GM21619 (cell line): ENCODE measurements around the gene ZNF462.

Source experiments
- ATAC-seq: cut with Tn5 transposase; IDR thresholded peaks from one replicate; pipeline ENCODE4 v1.9.1; 2021; ENCODE audit not compliant: unreplicated experiment

ZNF462 gene

DNA sequence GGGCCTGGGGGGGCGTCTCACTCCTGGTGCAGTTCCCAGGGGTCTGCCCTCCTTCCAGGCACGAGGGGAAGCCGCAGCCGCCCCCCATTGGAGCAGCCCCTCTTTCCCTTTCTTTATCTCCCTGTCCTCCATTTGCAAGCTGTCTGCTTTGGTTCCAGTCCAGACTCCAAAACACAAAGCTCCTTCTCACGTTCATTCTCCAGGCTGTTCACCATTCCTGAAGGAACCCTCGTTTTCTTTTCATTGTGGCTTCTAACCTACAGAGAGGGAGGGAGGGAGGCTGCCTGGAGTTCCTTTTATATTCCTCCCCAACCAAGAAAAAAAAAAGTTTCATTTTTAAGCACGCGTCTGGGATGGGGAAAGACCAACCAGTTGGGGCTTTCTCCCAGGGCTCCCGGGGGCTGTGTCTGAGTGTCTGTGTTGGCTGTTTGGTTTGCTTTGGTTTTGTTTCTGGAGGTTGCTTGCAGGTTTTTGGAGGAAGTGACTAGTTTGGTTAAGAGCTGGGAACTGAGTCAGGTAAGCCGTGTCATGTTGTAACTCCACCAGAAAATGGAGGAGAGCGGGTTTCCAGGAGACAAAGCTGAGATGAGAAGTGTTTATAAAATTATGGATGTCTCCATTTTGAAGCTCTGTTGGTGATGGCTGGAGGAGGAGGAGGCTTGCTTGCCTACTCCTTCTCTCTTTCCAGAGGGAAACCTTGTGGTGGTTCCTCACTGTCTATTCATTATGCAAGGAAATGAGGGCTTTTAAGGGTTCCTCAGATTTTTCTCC, 1.6 kb downstream of the ZNF462 start:
- no peak for ATAC-seq

GRCh38 chr9:106866243-106866642, 3.3 kb downstream of the ZNF462 start:
- no peak for ATAC-seq

DNA sequence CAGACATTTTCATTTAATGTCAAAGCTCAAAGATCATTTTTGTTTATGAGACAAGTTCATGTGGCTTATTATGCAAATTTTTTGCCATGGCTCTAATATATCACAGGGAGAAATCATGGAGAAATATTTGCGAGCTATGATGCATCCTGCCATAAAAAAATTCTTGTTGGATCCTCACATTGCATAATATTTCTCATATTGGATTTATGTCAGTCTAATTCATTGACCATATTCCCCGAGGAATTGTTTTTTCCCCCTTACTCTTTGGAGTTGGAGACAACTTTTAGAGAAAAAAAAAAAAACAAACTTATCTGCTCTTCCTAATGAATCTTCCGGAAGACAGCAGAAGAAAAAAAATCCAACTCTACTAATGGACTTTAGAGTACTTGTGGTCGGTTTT, 4.3 kb downstream of the ZNF462 start:
- no peak for ATAC-seq

GRCh38 chr9:106868087-106868486, 5.1 kb downstream of the ZNF462 start:
- no peak for ATAC-seq

DNA sequence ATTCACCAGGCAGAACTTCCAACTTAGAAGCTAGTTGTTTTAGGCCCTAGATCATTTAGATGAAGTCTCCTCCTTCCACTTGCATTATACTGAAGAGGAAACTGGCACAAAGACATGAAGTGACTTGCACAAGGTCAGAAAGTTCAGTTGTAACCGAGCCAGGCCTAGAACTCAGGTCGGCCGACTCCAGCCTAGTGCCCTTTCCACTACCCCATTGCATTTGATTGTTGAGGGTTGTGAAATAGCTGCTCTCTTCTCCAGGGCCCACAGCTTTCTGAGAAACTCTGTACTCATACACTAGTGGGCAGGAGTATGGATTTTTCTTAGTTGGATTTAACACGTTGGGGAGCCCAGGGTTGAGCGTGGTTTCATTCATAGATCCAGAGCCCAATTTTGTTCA, 5.6 kb downstream of the ZNF462 start:
- no peak for ATAC-seq

- no peak for ATAC-seq
These were observed 6.1 kb downstream of the ZNF462 start for GRCh38 chr9:106869028-106869427.

DNA sequence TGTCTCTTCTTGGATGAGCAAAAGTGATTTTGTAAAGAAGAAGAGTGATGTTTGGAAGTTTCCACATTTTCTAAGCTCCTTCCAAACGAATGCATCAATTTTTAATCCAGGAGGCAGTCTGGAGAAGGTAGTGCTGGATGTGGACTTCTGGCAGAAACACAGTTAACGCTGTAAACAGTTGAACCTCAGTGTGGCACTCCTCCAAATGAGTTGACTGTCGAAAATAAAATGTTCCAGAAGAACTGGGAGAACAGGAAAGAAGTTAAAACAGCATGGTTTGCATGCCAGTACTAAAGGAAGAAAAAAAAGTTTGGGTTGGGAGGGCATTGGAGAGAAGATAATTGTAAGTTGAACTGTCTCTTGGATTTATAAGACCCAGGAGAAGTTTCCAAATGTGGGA, 6.5 kb downstream of the ZNF462 start:
- ATAC-seq = no peak

- no peak for ATAC-seq
These were observed 9.7 kb downstream of the ZNF462 start for GRCh38 chr9:106872641-106873040.

- no peak for ATAC-seq
These were observed 11.1 kb downstream of the ZNF462 start for GRCh38 chr9:106874031-106874430.

- no peak for ATAC-seq
These were observed 11.7 kb downstream of the ZNF462 start for GRCh38 chr9:106874652-106875051.

DNA sequence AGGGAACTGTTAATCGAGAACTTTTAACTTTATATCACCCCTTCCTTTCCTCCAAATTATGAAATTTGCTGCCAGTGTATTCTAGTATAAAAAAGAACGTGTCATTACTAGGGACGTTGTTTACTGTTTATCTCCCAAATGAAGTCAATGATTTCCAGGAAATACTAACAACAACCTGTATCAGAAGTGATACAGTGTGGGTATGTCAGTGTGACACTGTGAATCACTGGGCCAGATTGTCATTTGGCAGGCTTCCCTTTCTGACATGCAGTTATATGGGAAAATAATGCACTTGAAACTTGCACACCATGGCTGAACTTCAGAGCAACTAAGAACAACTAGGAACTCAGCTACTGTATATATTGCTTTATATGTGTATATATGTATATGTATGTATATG, 12.6 kb downstream of the ZNF462 start:
- no peak for ATAC-seq

DNA sequence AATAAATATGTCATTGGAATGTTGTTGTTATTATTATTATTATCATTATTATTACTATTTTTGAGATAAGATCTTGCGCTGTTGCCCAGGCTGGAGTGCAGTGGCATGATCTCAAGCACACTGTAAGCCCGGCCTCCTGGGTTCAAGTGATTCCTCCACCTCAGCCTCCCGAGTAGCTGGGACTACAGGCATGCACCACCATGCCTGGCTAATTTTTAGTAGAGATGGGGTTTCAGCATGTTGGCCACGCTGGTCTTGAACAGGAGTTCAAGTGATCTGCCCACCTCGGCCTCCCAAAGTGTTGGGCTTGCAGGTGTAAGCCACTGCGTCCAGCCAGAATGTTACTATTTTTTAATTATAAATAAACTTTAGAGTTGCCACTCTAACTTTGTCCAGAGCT, 14.4 kb downstream of the ZNF462 start:
- no peak for ATAC-seq

DNA sequence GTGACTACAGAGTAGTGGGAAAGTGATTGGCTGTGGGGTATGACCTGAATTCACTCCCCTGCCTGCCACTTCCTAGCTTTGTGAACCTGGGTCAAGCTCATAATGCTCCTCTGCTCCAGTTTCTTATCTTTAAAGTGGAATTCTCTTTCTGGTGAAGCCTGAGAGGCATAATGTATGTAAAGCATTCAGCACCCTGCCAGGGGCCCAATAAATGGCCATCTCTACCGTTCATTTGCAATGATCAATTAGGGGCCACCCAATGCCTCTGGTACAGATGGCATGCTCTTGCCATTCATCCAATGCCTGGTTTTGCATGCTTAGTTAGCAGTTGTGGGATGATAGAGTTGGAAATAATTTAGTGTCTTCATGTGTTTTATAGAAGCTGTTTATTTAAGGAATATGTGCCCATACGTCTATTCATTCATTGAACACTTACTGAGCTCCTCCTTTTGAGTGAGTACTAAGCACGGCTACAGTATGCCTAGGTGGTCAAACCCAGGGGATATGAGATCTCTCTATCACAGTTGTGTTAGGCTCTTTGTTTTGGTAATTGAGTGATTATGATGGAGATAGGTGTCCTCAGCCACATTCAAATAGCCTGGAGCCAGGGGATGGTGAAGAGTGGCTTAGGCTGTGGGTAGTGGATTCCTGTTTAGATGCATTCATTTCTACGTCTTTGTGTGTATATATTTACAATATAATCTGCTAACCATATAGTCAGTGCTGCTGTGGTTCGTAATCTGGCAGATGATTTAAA, 15.3 kb downstream of the ZNF462 start:
- no peak for ATAC-seq

DNA sequence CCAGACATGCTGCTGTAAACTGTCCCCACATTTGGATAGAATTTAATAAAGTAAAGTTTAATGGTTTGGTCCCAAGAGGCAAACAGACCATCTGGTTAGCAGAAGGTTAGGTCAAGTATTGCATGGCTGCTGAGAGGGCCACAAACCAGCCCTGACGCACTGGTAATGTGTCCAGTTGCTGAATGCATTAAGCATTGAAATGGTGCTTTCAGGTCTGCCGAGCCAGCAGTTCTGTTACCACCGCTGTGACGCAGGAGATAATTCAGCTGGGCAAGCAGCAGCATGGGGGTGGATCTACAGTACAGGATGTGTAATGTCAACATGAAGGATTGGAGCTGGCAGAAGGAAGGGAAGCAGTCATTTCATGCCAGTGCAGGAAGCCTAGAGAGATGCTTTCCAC, 16.0 kb downstream of the ZNF462 start:
- ATAC-seq = no peak

- no peak for ATAC-seq
These were observed 16.5 kb downstream of the ZNF462 start for GRCh38 chr9:106879439-106879882.

GRCh38 chr9:106880081-106880480, 17.1 kb downstream of the ZNF462 start:
- ATAC-seq = no peak

GRCh38 chr9:106880863-106881262, 17.9 kb downstream of the ZNF462 start:
- no peak for ATAC-seq

DNA sequence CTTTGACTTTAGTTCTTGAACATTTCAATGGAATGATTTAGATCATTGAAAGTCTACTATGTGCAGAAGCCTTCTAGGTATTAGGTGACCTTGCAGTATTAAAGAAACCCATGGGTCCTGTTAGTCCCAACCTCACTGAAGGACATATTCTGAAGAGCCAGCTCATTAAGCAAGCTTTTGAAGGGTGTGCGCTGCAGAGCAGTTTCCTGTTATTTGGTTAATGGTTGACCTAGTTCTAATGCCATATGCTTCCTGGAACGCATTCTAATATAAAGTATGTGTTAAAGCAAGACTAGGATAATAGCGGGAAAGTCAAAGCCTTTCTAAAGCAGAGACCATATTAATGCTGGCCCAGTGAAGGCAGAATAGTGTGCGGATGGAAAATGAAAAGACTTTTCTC, 20.1 kb downstream of the ZNF462 start:
- ATAC-seq = no peak

DNA sequence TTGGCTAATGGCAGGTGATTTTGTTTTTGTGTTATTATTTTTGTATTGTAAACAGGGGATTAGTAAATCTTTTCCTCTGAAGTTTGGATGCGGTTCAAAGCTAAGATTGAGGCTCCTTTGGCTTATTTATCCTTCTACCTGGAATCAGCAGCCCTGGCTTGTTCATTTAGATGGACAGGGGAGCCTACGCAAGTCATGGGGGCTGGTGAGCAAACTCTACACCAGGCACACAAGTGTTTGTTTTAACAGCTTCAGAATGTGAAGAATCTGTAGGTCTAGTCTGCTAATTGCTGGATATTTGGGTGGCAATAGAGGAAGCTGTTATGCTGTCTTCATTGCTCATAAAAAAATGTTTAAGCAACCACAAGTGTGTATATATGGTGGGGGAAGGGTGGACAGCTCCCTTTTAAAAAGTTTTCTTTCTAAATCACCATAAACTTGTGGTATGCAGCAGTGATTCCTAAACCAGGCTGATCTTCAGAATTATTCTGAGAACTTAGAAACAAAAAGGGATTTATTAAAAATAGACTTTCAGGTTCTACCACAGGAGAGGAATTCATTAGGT, 20.7 kb downstream of the ZNF462 start:
- no peak for ATAC-seq

DNA sequence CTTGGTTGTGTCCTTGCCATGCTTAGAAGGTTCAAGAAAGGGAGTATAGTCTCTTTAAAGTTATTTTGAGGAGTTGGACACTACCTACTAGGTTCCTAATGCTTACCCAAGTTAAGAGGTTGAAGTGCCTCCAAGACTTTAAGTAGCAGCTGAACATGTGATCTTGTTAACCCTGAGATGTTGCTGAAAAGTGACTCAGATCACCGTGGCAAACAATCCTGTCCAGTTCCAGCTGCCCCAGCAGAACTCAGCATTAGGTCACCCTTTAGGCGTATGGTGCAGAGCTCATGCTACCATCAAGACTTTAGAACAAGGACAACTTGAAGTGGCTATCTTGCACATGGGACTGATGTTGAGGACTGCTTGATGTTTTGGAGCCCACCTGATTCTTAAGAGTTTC, 22.5 kb downstream of the ZNF462 start:
- ATAC-seq = no peak

GRCh38 chr9:106886111-106887046, 23.4 kb downstream of the ZNF462 start:
- ATAC-seq = no peak
